SJCRH30 (cell line): Measurements from ENCODE around the gene NOCT. TPM values are rescaled to one million over a fixed set of nuclear protein-coding genes. Genes with fewer than 3 reads are reported as not detected.
A peak's percentile ranks its signal among the peaks of the same experiment; 100 is the strongest.
"Not testable (repeated sequence)": the region's sequence is repeated elsewhere in the genome, so short reads cannot be mapped to it uniquely, and the experiment has no call there.

ENCODE experiments used
- DNase-seq, 2 experiments: peaks; one replicate each; pipeline ENCODE4 v3.0.0-alpha.2; 2015 to 2020
- H3K27ac ChIP-seq: fragments of 250-450 bp; sonication (Bioruptor Pico); 2 replicates; pipeline ENCODE4 v1.5.1; 2020; ENCODE audit warnings: mild to moderate bottlenecking, moderate library complexity
- H3K27me3 ChIP-seq: fragments of 250-450 bp; sonication (Bioruptor Pico); 2 replicates; pipeline ENCODE4 v1.5.1; 2020; ENCODE audit warnings: mild to moderate bottlenecking, moderate library complexity
- H3K36me3 ChIP-seq: fragments of 250-450 bp; sonication (Bioruptor Pico); 2 replicates; pipeline ENCODE4 v1.5.1; 2020; ENCODE audit warnings: mild to moderate bottlenecking, moderate library complexity
- H3K4me1 ChIP-seq: fragments of 250-450 bp; sonication (Bioruptor Pico); 2 replicates; pipeline ENCODE4 v1.5.1; 2020; ENCODE audit warnings: mild to moderate bottlenecking, moderate library complexity
- H3K4me3 ChIP-seq: fragments of 250-450 bp; sonication (Bioruptor Pico); 2 replicates; pipeline ENCODE4 v1.5.1; 2020; ENCODE audit warnings: mild to moderate bottlenecking, moderate library complexity
- H3K9me3 ChIP-seq: fragments of 250-450 bp; sonication (Bioruptor Pico); replicated peaks from 2 replicates; pipeline ENCODE4 v1.5.1; 2020; ENCODE audit warnings: mild to moderate bottlenecking, moderate library complexity
- total RNA-seq: library from RNA; depleted of rRNA; stranded (reverse); fragments of >200 nt; shearing (Covaris generic); gene quantifications from 2 replicates; pipeline ENCODE4 v1.2.3, GENCODE V29; 2014

Gene NOCT
- total RNA-seq, 1 experiment from 2014 or later: 12.8 TPM

DNA sequence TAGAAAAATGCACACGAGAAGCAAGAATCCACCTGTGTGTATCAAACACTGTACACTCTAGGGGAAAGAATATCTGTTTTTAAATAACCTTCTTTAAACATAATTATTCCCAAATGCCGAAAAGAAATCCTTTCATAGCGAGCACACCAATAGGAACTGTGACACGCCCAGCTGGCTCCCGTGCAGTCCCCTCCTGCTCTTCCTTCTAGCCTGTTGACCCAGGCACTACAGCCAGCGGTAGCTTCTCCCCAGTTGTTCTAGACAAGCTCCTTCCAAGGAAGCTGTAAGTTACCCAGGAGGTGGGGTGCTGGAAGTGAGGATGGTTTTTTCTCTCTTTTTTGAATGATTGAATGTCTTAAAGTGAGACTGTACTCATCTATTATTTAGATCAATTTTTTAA is 19.5 kb upstream of the NOCT start:
- H3K27me3 ChIP-seq: no peaks in the 10 kb centered on the region
- no peak overlapping the region for H3K27ac ChIP-seq
- H3K4me1 ChIP-seq: no peaks in the 10 kb centered on the region
- DNase-seq: no peak
- H3K36me3 ChIP-seq: no peaks in the 10 kb centered on the region
- H3K4me3 ChIP-seq: no peak overlapping the region
- no peaks in the 10 kb centered on the region for H3K9me3 ChIP-seq

DNA sequence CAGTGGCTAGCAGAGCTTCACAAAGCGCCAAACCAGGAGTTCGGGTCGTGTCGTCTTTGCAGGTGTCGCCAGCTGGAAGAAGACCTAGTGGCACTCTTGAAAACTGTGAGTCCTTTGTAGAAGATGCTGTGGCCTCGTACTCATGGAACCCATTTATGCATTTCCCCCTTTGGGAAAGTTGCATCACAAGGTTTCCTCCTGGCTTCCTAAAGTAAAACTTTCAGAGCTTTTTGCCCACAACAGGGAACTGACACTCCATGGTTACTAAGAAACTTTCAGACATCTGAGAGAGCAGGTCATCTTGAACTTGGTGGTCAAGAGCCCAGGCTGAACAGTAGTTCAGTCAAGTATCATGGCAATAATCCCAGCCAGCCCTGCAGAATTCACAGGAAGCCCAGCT is 15.9 kb upstream of the NOCT start:
- Histone ChIP-seq H3K27me3 (no peaks in the 10 kb centered on the region), H3K27ac (no peak overlapping the region), H3K36me3 (no peaks in the 10 kb centered on the region), H3K4me1 (no peaks in the 10 kb centered on the region), H3K9me3 (no peaks in the 10 kb centered on the region), H3K4me3 (no peak overlapping the region)
- no peak for DNase-seq

DNA sequence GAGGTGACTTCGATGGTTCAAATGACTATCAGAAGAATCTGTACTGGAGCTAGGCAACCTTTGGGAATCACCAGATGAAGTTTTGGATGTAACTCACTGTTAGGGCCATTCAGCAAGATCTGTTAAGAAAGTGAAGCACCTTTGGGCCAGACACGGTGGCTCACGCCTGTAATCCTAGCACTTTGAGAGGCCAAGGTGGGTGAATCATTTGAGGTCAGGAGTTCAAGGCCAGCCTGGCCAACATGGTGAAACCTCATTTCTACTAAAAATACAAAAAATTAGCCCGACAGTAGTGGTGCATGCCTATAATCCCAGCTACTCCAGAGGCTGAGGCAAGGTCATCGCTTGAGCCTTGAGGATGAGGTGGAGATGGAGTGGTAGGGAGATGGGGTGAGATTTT is 15.4 kb upstream of the NOCT start:
- H3K27ac ChIP-seq, H3K27me3 ChIP-seq, H3K4me1 ChIP-seq, DNase-seq, H3K9me3 ChIP-seq, H3K36me3 ChIP-seq, H3K4me3 ChIP-seq: not testable (repeated sequence)

DNA sequence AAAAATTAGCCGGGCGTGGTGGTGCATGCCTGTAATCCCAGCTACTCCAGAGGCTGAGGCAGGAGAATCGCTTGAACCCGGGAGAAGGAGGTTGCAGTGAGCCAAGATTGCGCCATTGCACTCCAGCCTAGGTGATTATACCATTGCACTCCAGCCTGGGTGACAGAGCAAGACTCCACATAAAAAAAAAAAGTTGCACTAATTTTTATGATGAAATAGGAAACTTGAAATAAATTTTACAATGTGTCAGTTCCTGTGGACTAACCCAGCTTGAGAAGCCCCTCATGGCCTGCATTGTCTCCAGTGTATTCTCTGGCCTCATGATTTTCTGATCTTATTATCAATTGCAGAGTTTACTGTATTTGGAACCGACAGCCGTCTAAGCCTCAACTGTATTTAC is 14.2 kb upstream of the NOCT start:
- DNase-seq, H3K27ac ChIP-seq, H3K36me3 ChIP-seq, H3K9me3 ChIP-seq, H3K4me3 ChIP-seq, H3K4me1 ChIP-seq, H3K27me3 ChIP-seq: not testable (repeated sequence)

DNA sequence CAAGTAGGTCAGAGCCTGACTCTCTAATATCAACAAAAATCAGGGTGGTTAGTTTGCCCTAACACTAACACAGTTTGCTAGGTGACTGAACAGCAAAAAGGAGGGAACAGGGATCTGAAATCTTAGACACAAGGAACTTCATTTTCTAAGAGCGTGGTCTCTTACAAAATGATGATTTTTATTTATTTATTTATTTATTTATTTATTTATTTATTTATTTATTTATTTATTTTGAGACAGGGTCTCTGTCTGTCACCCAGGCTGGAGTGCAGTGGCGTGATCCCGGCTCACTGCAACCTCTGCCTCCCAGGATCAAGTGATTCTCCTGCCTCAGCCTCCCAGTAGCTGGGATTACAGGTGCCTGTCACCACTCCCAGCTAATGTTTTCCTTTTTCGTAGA is 11.9 kb upstream of the NOCT start:
- H3K4me1 ChIP-seq, H3K27ac ChIP-seq, H3K36me3 ChIP-seq, H3K27me3 ChIP-seq, DNase-seq, H3K4me3 ChIP-seq, H3K9me3 ChIP-seq: not testable (repeated sequence)

DNA sequence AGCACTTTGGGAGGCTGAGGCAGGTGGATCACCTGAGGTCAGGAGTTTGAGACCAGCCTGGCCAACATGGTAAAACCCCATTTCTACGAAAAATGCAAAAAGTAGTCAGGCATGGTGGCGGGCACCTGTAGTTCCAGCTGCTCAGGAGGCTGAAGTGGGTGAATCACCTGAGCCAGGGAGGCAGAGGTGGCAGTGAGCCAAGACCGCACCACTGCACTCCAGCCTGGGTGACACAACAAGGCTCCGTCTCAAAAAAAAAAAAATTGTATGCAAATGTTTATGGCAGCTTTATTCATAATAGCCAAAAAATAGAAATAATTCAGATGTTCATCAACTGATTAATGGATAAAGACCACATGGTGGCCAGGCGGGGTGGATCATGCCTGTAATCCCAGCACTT is 9.8 kb upstream of the NOCT start:
- no peaks in the 10 kb centered on the region for H3K9me3 ChIP-seq
- DNase-seq: no peak
- no peak overlapping the region for H3K27ac ChIP-seq
- H3K4me1 ChIP-seq: no peaks in the 10 kb centered on the region
- H3K4me3 ChIP-seq: no peak overlapping the region
- no peaks in the 10 kb centered on the region for H3K36me3 ChIP-seq
- no peaks in the 10 kb centered on the region for H3K27me3 ChIP-seq

DNA sequence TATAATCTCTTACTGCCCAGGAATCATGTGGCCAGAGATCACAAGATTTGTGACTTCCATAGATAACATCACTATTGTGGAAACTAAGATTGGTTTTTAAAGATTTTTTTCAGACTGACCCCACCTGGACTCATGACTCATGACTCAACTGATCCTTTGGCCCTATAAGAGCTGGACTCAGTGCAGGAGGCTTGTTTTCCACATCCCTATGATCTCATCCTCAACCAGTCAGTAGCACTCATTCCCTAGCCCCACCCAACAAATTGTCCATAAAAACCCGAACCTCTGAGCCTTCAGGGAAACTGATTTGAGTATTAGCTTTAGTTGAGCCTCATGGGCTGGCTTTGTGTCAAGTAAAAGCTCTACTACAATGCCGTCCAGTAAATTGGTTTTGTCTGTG is 7.9 kb upstream of the NOCT start:
- no peak overlapping the region for H3K27ac ChIP-seq
- H3K4me3 ChIP-seq: no peak overlapping the region
- H3K9me3 ChIP-seq: no peaks in the 10 kb centered on the region
- H3K4me1 ChIP-seq: no peaks in the 10 kb centered on the region
- no peaks in the 10 kb centered on the region for H3K27me3 ChIP-seq
- DNase-seq: no peak
- H3K36me3 ChIP-seq: no peaks in the 10 kb centered on the region

DNA sequence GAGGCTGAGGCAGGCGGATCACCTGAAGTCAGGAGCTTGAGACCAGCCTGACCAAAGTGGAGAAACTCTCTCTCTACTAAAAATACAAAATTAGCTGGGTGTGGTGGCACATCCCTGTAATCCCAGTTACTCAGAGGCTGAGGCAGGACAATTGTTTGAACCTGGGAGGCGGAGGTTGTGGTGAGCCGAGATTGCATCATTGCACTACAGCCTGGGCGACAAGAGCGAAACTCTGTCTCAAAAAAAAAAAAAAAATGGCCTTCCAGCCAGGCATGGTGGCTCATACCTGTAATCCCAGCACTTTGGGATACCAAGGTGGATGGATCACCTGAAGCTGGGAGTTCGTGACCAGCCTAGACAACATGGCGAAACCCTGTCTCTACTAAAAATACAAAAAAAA is 7.3 kb upstream of the NOCT start:
- H3K36me3 ChIP-seq, DNase-seq, H3K9me3 ChIP-seq, H3K4me3 ChIP-seq, H3K27me3 ChIP-seq, H3K27ac ChIP-seq, H3K4me1 ChIP-seq: not testable (repeated sequence)

DNA sequence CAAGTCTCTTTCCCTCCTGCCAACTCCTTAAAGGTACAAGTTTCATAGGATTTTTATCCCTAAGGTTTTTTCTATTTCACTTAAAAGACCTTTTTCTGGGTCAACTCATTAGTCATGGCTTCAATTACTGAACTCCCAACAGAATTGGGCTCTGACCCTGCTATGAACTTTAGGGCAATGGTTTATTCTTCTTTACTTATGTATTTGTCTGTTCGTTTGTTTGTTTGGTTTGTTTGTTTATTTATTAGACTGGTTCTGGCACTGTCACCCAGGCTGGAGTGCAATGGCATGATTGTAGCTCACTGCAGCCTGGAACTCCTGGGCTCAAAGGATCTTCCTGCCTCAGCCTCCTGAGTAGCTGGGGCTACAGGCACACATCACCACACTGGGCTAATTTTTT is 5.9 kb upstream of the NOCT start:
- DNase-seq: no peak
- Histone ChIP-seq H3K4me3 (no peak overlapping the region), H3K27me3 (no peaks in the 10 kb centered on the region), H3K36me3 (no peaks in the 10 kb centered on the region), H3K9me3 (no peaks in the 10 kb centered on the region), H3K27ac (no peak overlapping the region), H3K4me1 (peaks cover 9% of the 10 kb centered on the region)

DNA sequence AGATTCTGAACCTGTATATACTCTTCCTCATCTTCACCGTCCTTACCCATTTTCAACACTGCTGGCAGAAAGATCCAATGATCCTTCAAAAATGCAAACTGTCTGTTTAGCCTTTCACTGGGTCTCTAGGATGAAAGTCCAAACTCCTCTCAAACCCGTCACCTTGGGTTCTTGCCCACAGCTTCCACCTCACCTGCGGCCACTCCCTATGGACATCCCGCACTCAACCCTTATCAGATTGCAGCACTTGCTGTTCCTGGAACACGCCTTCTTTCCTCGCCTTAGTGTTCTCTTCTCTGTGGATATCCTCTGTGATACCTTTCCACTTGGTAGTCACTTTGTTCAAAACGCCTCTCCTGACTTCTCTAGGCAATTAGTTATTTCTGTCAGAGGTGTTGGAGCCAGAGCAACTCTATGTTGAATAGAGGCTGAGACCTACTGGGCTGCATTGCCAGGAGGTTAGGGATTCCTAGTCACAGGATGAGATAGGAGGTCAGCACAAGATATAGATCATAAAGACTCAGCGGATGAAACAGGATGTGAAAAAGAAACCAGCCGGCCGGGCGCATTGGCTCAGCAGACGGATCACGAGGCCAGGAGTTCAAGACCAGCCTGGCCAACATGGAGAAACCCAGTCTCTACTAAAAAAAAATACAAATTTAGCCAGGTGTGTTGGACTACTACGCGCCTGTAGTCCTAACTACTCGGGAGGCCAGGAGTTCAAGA is 4.2 kb upstream of the NOCT start:
- Histone ChIP-seq H3K4me1 (peaks cover 9% of the 10 kb centered on the region), H3K27ac (no peak overlapping the region), H3K4me3 (no peak overlapping the region), H3K9me3 (no peaks in the 10 kb centered on the region), H3K27me3 (no peaks in the 10 kb centered on the region), H3K36me3 (no peaks in the 10 kb centered on the region)
- DNase-seq: no peak

DNA sequence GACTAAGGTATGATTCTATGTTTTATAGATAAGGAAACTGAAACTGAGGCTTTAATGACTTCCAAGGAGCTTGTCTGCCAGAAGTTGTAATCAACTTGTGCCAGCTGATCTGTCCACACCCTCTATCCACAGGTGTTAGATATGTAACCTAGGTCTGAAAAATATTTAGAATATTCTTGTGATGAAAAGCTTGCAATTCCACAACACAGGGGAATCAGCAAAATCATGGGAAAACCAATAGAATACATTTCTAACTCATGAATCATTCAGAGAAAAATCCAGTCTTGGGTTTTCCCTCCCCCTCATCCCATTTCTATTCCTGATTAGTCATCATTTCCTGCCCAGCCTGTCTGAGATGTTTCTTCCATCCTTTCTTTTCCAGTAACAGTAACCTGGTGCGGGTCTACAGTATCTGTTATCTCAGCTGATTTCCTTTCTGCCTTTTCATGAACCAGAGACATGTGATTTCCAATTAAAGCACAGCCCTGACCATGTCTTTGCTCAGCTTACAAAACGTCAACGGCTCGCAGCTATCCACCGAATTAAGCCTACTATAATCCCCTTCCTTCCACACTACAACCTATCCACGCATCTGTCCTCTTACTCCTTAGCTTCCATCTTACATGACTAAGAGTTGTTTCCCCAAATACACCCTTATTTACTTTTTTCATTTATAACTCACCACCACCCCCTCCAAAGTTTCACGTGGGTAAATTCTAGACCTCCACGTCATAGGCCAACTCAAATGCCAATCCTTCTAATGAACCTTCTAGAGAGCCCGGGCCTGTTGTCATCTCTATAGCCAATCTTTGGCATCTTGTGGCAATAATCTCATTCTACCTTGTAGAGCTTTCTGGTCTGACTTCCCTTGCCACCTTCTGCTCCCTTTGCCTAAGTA is 961 bp upstream of the NOCT start:
- Histone ChIP-seq H3K27me3 (no peaks in the 10 kb centered on the region), H3K4me3 (peak overlapping the region; percentile 77), H3K4me1 (peaks cover 15% of the 10 kb centered on the region), H3K36me3 (no peaks in the 10 kb centered on the region), H3K27ac (peak overlapping the region; percentile 100), H3K9me3 (no peaks in the 10 kb centered on the region)
- DNase-seq: peak; percentile 30 to 54

DNA sequence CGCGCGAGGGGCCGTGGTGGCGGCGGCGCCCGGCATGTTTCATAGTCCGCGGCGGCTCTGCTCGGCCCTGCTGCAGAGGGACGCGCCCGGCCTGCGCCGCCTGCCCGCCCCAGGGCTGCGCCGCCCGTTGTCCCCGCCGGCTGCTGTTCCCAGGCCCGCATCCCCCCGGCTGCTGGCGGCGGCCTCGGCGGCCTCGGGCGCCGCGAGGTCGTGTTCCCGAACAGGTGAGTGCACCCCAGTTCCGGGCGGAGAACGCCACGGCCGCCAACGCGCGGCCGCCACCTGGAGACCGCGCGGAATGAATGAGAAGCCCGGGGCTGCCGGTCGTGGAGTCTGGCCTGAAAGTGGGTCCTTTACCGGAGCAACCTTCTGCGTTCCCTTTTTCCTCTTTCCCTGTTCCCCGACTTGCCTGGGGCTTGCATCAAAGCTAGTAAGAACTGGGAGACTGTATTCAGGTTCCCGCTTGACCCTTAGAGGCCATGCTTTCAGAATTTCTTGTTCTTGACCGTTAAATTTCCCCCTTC is 429 bp downstream of the NOCT start:
- Histone ChIP-seq H3K27me3 (no peaks in the 10 kb centered on the region), H3K27ac (peak overlapping the region; percentile 100), H3K4me1 (peaks cover 18% of the 10 kb centered on the region), H3K36me3 (peaks cover 4% of the 10 kb centered on the region; the same call in 1 of the 2 replicates), H3K9me3 (no peaks in the 10 kb centered on the region), H3K4me3 (peak overlapping the region; percentile 77)
- peak; percentile 31 to 58 for DNase-seq

DNA sequence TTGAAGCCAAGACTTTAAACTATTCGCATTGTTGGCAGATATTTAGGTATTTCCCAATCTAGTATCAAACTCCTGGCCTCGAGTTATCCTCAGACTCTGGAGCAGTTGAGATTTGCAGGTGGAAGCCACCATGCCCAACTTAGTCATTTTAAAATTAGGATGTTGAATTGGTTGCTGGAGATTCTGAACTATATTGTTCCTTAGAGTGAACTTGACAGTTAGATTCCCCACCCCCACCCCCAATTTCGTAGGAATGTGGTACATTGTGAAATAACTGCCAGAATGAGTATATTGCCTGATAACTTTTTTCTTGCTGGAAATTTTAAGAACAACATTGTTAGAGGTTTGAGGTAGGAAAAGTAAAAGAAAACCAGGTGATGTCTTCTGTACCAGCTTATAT is 2.3 kb downstream of the NOCT start:
- Histone ChIP-seq H3K36me3 (peaks cover 4% of the 10 kb centered on the region; the same call in 1 of the 2 replicates), H3K27ac (no peak overlapping the region), H3K9me3 (no peaks in the 10 kb centered on the region), H3K4me1 (peaks cover 18% of the 10 kb centered on the region), H3K27me3 (no peaks in the 10 kb centered on the region), H3K4me3 (no peak overlapping the region)
- no peak for DNase-seq

DNA sequence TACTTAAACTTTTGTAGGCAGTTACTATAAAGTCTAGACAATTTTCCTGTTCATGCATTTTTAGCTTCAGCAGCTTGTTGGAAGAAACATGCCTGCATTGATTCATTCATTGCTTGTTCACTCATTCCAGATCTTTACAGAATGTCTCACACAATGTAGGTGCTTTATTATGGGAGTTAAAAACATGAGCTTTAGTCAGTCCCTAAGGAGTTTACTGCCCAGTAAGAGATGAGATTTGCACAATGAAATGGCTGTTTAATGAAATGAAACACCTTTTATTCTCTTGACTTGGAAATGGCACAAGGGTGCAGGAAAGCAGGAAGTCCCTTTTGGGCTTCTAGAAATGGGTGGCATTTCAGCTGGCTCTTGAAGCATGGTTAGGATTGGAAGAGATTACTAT is 2.9 kb downstream of the NOCT start:
- DNase-seq: no peak
- Histone ChIP-seq H3K4me3 (no peak overlapping the region), H3K27ac (no peak overlapping the region)

DNA sequence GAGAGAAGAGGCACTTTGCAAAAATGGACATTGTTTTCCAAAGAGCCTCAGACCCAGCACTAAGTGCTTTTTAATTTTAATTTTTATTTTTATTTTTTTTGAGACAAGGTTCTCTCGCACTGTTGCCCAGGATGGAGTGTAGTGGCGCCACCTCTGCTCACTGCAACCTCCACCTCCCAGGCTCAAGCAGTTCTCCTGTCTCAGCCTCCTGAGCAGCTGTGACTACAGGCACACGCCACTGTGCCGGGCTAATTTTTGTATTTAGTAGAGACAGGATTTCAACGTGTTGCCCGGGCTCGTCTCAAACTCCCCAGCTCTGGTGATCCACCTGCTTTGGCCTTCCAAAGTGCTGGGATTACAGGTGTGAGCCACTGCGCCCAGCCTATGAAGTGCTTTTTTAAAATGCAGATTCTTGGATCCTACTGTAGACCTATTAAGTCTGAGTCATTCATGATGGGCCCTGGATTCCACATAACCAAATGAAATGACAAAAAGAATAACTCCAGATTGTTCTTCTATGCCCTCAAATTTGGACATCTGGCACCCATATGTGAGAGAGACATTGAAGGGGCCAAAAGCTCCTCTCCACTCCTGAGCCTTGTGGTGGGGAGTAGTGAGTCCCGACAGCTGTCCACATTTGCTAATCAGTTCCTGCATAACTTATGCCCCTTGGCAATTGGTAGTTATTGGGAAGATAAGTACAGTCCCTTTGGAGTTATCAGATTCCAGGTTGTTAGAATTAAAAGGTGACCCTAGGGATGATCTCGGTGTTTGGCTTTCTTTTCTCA is 3.6 kb downstream of the NOCT start:
- no peaks in the 10 kb centered on the region for H3K9me3 ChIP-seq
- H3K27ac ChIP-seq: no peak overlapping the region
- H3K27me3 ChIP-seq: no peaks in the 10 kb centered on the region
- DNase-seq: peak; percentile 9 to 36
- no peak overlapping the region for H3K4me3 ChIP-seq
- H3K36me3 ChIP-seq: peaks cover 4% of the 10 kb centered on the region; the same call in 1 of the 2 replicates
- H3K4me1 ChIP-seq: peaks cover 11% of the 10 kb centered on the region

More for the DNA sequence above, 2.9 kb downstream of the NOCT start:
- Histone ChIP-seq H3K9me3 (no peaks in the 10 kb centered on the region), H3K4me1 (peaks cover 18% of the 10 kb centered on the region), H3K27me3 (no peaks in the 10 kb centered on the region), H3K36me3 (peaks cover 4% of the 10 kb centered on the region; the same call in 1 of the 2 replicates)
